Neural cell (in vitro differentiated cells): ENCODE measurements around the gene KIAA0513. TPM values are rescaled to one million over a fixed set of nuclear protein-coding genes. Genes with fewer than 3 reads are reported as not detected.

Experiments
- H2AFZ ChIP-seq: fragments of 200-600, 300-800 bp; sonication (generic), shearing (Covaris generic); 2 replicates; pipeline ENCODE4 v1.6.0; 2014; ENCODE audit warnings: low read depth, mild to moderate bottlenecking, antibody characterized with exemption, low read length, moderate library complexity
- H3F3A ChIP-seq: fragments of 200-600 bp; shearing (Covaris generic); 2 replicates; pipeline ENCODE4 v1.6.1; 2016; ENCODE audit warnings: mild to moderate bottlenecking, moderate library complexity, mixed read lengths, antibody characterized with exemption, low read length; ENCODE audit not compliant: insufficient read depth, poor library complexity, severe bottlenecking
- H3K27ac ChIP-seq: fragments of 200-600, 300-800 bp; sonication (generic), shearing (Covaris generic); 2 replicates; pipeline ENCODE4 v1.5.1; 2014; ENCODE audit warnings: mild to moderate bottlenecking, low read length, moderate library complexity
- H3K27me3 ChIP-seq: fragments of 300-800, 200-600 bp; sonication (generic), shearing (Covaris generic); 2 replicates; pipeline ENCODE4 v1.6.0; 2014; ENCODE audit warnings: mild to moderate bottlenecking, low read depth, low read length, moderate library complexity; ENCODE audit not compliant: insufficient read depth
- H3K36me3 ChIP-seq: fragments of 300-800, 200-600 bp; sonication (generic), shearing (Covaris generic); 2 replicates; pipeline ENCODE4 v1.5.1; 2014; ENCODE audit warnings: mild to moderate bottlenecking, antibody characterized with exemption, low read length, moderate library complexity; ENCODE audit not compliant: insufficient read depth
- H3K4me2 ChIP-seq: fragments of 300-800, 200-600 bp; sonication (generic), shearing (Covaris generic); 2 replicates; pipeline ENCODE4 v1.6.0; 2014; ENCODE audit warnings: mild to moderate bottlenecking, low read length
- H3K4me3 ChIP-seq: fragments of 300-800, 200-600 bp; sonication (generic), shearing (Covaris generic); 2 replicates; pipeline ENCODE4 v1.5.1; 2014; ENCODE audit warnings: mild to moderate bottlenecking, low read length, moderate library complexity
- H3K79me2 ChIP-seq: fragments of 200-600 bp; shearing (Covaris generic); replicated peaks from 2 replicates; pipeline ENCODE4 v1.6.0; 2014; ENCODE audit warnings: mild to moderate bottlenecking, low read length, moderate library complexity; ENCODE audit not compliant: insufficient read depth
- H3K9ac ChIP-seq: fragments of 300-800, 200-600 bp; sonication (generic), shearing (Covaris generic); 2 replicates; pipeline ENCODE4 v1.6.1; 2016; ENCODE audit warnings: mild to moderate bottlenecking, low read length, mixed read lengths
- H3K9me2 ChIP-seq: fragments of 200-600 bp; shearing (Covaris generic); 2 replicates; pipeline ENCODE4 v1.6.1; 2016; ENCODE audit warnings: mild to moderate bottlenecking, low read length, mixed read lengths; ENCODE audit not compliant: insufficient read depth
- H3K9me3 ChIP-seq: fragments of 200-600, 300-800 bp; sonication (generic), shearing (Covaris generic); 2 replicates; pipeline ENCODE4 v1.6.1; 2016; ENCODE audit warnings: mild to moderate bottlenecking, mixed run types, low read length, moderate library complexity, mixed read lengths
- H4K20me1 ChIP-seq: fragments of 200-600 bp; shearing (Covaris generic); 2 replicates; pipeline ENCODE4 v1.6.1; 2016; ENCODE audit warnings: mild to moderate bottlenecking, mixed run types; ENCODE audit not compliant: insufficient read depth
- CTCF ChIP-seq: fragments of 450-650 bp; IDR thresholded peaks from 2 replicates; pipeline ENCODE4 v1.5.1; 2014; ENCODE audit warnings: antibody characterized with exemption, mild to moderate bottlenecking, moderate library complexity; ENCODE audit not compliant: poor library complexity, severe bottlenecking
- EP300 ChIP-seq: fragments of 450-650 bp; conservative IDR thresholded peaks from 2 replicates; pipeline ENCODE4 v1.6.1; 2014; ENCODE audit warnings: antibody characterized with exemption, mild to moderate bottlenecking, moderate library complexity; ENCODE audit not compliant: poor library complexity, severe bottlenecking
- EZH2 ChIP-seq: fragments of 200-600, 300-800 bp; shearing (Covaris generic), sonication (generic); IDR thresholded peaks from 2 replicates; pipeline ENCODE4 v1.6.1; 2014; ENCODE audit warnings: antibody characterized with exemption, low read length, borderline replicate concordance, mild to moderate bottlenecking; ENCODE audit not compliant: insufficient read depth, poor library complexity, severe bottlenecking
- MXI1 ChIP-seq: fragments of 450-650 bp; conservative IDR thresholded peaks from 2 replicates; pipeline ENCODE4 v1.6.1; 2014; ENCODE audit warnings: antibody characterized with exemption, mild to moderate bottlenecking; ENCODE audit not compliant: poor library complexity, severe bottlenecking
- POLR2AphosphoS5 ChIP-seq: IDR thresholded peaks from 2 replicates; pipeline ENCODE4 v1.6.1; 2012
- RAD21 ChIP-seq: fragments of 450-650 bp; conservative IDR thresholded peaks from 2 replicates; pipeline ENCODE4 v1.6.1; 2014; ENCODE audit warnings: antibody characterized with exemption, mild to moderate bottlenecking, moderate library complexity
- REST ChIP-seq: IDR thresholded peaks from 2 replicates; pipeline ENCODE4 v1.6.1; 2012; ENCODE audit warnings: borderline replicate concordance
- SMC3 ChIP-seq: fragments of 450-650 bp; conservative IDR thresholded peaks from 2 replicates; pipeline ENCODE4 v1.6.1; 2014; ENCODE audit warnings: antibody characterized with exemption, mild to moderate bottlenecking, moderate library complexity; ENCODE audit not compliant: poor library complexity
- TAF1 ChIP-seq: IDR thresholded peaks from 2 replicates; pipeline ENCODE4 v1.6.1; 2012; ENCODE audit warnings: low read depth
- polyA plus RNA-seq: library from polyadenylated mRNA; depleted of rRNA; stranded (reverse); fragments of >200 nt; gene quantifications from 2 replicates; pipeline ENCODE4 v1.2.3, GENCODE V29; 2014

Gene KIAA0513
- polyA plus RNA-seq, 1 donor from 2014 or later = 18.9 TPM

- Histone ChIP-seq H3K4me2 (no peak overlapping the region), H3K27ac (no peak overlapping the region), H3K36me3 (no peaks in the 10 kb centered on the region)
Observed at GRCh38 chr16:85107532-85107931, 79.9 kb downstream of the KIAA0513 start.

GRCh38 chr16:85110105-85110504, 82.5 kb downstream of the KIAA0513 start:
- H3F3A ChIP-seq = no peaks in the 10 kb centered on the region

More at GRCh38 chr16:85107532-85107931, 79.9 kb downstream of the KIAA0513 start:
- Histone ChIP-seq H3K9me3 (no peaks in the 10 kb centered on the region), H3K9me2 (no peaks in the 10 kb centered on the region), H3F3A (no peaks in the 10 kb centered on the region), H3K9ac (no peak overlapping the region), H4K20me1 (no peaks in the 10 kb centered on the region), H2AFZ (no peak overlapping the region), H3K4me3 (no peak overlapping the region), H3K79me2 (no peaks in the 10 kb centered on the region), H3K27me3 (no peaks in the 10 kb centered on the region)
- TF ChIP-seq MXI1 = no peak

More at GRCh38 chr16:85110105-85110504, 82.5 kb downstream of the KIAA0513 start:
- H3K4me3 ChIP-seq = no peak overlapping the region
- no peaks in the 10 kb centered on the region for H3K27me3 ChIP-seq
- no peak for TF ChIP-seq RAD21
- TF ChIP-seq CTCF = no peak
- TF ChIP-seq MXI1 = no peak
- no peak for TF ChIP-seq EP300
- TF ChIP-seq EZH2 = no peak
- TF ChIP-seq TAF1 = no peak
- no peak for TF ChIP-seq SMC3
- TF ChIP-seq REST = no peak
- TF ChIP-seq POLR2AphosphoS5 = no peak
- no peak overlapping the region for H2AFZ ChIP-seq
- H3K9me2 ChIP-seq = no peaks in the 10 kb centered on the region
- no peaks in the 10 kb centered on the region for H3K36me3 ChIP-seq
- no peaks in the 10 kb centered on the region for H3K79me2 ChIP-seq
- H3K27ac ChIP-seq = no peak overlapping the region
- no peak overlapping the region for H3K9ac ChIP-seq
- no peaks in the 10 kb centered on the region for H4K20me1 ChIP-seq
- no peaks in the 10 kb centered on the region for H3K9me3 ChIP-seq
- no peak overlapping the region for H3K4me2 ChIP-seq
